ENCODE data around the gene DDX21.
A peak's percentile ranks its signal among the peaks of the same experiment; 100 is the strongest.
"Not testable (repeated sequence)": the region's sequence is repeated elsewhere in the genome, so short reads cannot be mapped to it uniquely, and the experiment has no call there.

DNA sequence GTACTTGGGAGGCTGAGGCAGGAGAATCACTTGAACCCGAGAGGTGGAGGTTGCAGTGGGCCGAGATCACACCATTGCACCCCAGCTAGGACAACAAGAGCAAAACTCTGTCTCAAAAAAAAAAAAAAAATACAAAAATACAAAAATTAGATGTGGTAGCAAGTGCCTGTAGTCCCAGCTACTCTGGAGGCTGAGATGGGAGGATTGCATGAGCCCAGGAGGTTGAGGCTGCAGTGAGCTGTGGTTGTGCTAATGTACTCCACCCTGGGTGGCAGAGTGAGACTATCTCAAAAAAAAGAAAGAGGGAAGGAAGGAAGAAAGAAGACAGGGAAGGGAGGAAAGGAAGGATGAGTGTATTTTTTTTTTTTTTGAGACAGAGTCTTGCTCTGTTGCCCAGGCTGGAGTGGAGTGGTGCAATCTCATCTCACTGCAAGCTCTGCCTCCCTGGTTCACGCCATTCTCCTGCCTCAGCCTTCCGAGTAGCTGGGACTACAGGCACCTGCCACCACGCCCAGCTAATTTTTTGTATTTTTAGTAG, 20.0 kb downstream of the DDX21 start:
- TF ChIP-seq POLR2A (IDR thresholded peaks at IDR 0.05; ENCODE audit: low read depth, low read length): 0 out of 2 replicates have a peak, but pooled peaks have one; percentile 17
- not testable (repeated sequence) for TF ChIP-seq TAF1 (IDR thresholded peaks at IDR 0.05; ENCODE audit: borderline replicate concordance, low read depth, low read length)
